B cell (primary cell): ENCODE data around the gene DHX36. TPM values are rescaled to one million over a fixed set of nuclear protein-coding genes. Genes with fewer than 3 reads are reported as not detected.

Experiments used
- ATAC-seq: fragments of 200-7000 bp; cut with Tn5 transposase; one replicate; pipeline ENCODE4 v1.10.0; 2021; ENCODE audit warnings: low read depth, mild to moderate bottlenecking, moderate number of reproducible peaks, moderate library complexity
- CTCF ChIA-PET: fragments of 350-600 bp; sonication (Branson Sonifier 250); formaldehyde crosslinking; loops from one replicate; lab custom pipeline; 2021; ENCODE audit warnings: antibody characterized with exemption, inconsistent platforms; lab: Charles Lee
- POLR2A ChIA-PET: fragments of 350-600 bp; sonication (Branson Sonifier 250); formaldehyde crosslinking; loops from one replicate; lab custom pipeline; 2021; ENCODE audit warnings: antibody characterized with exemption; lab: Charles Lee
- DNase-seq: peaks from one replicate; pipeline ENCODE4 v3.0.0; 2013
- H2AFZ ChIP-seq: 2 replicates; pipeline ENCODE4 v1.6.1; 2012; ENCODE audit warnings: mild to moderate bottlenecking, low read depth, low read length; ENCODE audit not compliant: insufficient read depth, poor library complexity, severe bottlenecking
- H3K27ac ChIP-seq, 2 donors: 1 replicate in 1 of 2; 2 replicates in 1 of 2; pipeline ENCODE4 v1.5.1; 2012 to 2013; ENCODE audit warnings: low read length in 2 of 2, mild to moderate bottlenecking in 2 of 2, moderate library complexity in 1 of 2
- H3K27me3 ChIP-seq, 4 experiments: fragments of 200-600 bp in 1 of 4; sonication (generic) in 1 of 4; replicated peaks in 1 of 4; 1 replicate in 2 of 4; 2 replicates in 2 of 4; pipeline versions ENCODE4 v1.6.1 to v1.7.0; 2013 to 2016; ENCODE audit warnings: low read length in 3 of 4, mild to moderate bottlenecking in 2 of 4, mixed read lengths in 1 of 4, moderate library complexity in 1 of 4; ENCODE audit not compliant: insufficient read depth in 4 of 4, control insufficient read depth in 3 of 4; ENCODE audit errors: control extremely low read depth in 1 of 4
- H3K36me3 ChIP-seq, 2 experiments: replicated peaks in 1 of 2; 1 replicate in 1 of 2; 2 replicates in 1 of 2; pipeline versions ENCODE4 v1.6.1 to v1.7.1; 2013; ENCODE audit warnings: low read length in 1 of 2; ENCODE audit not compliant: insufficient read depth in 2 of 2, control insufficient read depth in 1 of 2; ENCODE audit errors: control extremely low read depth in 1 of 2, extremely low read depth in 1 of 2
- H3K4me1 ChIP-seq, 2 donors: fragments of 200-600 bp in 1 of 2; sonication (generic) in 1 of 2; 1 replicate in 1 of 2; 2 replicates in 1 of 2; pipeline versions ENCODE4 v1.5.1 to v1.6.1; 2013 to 2017; ENCODE audit warnings: low read length in 2 of 2; ENCODE audit not compliant: control insufficient read depth in 2 of 2, insufficient read depth in 2 of 2
- H3K4me2 ChIP-seq: replicated peaks from 2 replicates; pipeline ENCODE3; 2012; ENCODE audit warnings: mild to moderate bottlenecking, low read depth, low read length; ENCODE audit not compliant: poor library complexity, severe bottlenecking
- H3K4me3 ChIP-seq, 5 experiments: fragments of 200-600 bp in 1 of 5; sonication (generic) in 1 of 5; 1 replicate in 3 of 5; 2 replicates in 2 of 5; pipeline versions ENCODE4 v1.5.1 to v1.7.0; 2011 to 2016; ENCODE audit warnings: low read length in 4 of 5, mild to moderate bottlenecking in 4 of 5, low read depth in 2 of 5, control low read depth in 1 of 5, moderate library complexity in 1 of 5; ENCODE audit not compliant: insufficient read depth in 1 of 5; ENCODE audit errors: control extremely low read depth in 1 of 5, extremely low read depth in 1 of 5
- H3K79me2 ChIP-seq: fragments of 200-600 bp; sonication (generic); one replicate; pipeline ENCODE4 v1.6.0; 2016; ENCODE audit warnings: low read length; ENCODE audit not compliant: control insufficient read depth, insufficient read depth
- H3K9ac ChIP-seq: fragments of 200-600 bp; sonication (generic); 2 replicates; pipeline ENCODE4 v1.6.1; 2017; ENCODE audit warnings: mild to moderate bottlenecking, low read length, moderate library complexity
- H3K9me3 ChIP-seq, 3 donors: one replicate each; pipeline versions ENCODE4 v1.6.1 to v1.7.1; 2013; ENCODE audit warnings: low read length in 2 of 3; ENCODE audit not compliant: control insufficient read depth in 2 of 3, insufficient read depth in 1 of 3; ENCODE audit errors: control extremely low read depth in 1 of 3
- H4K20me1 ChIP-seq: 2 replicates; pipeline ENCODE4 v1.6.0; 2012; ENCODE audit warnings: mild to moderate bottlenecking, low read length; ENCODE audit not compliant: insufficient read depth, control insufficient read depth, poor library complexity, severe bottlenecking
- H3K27ac Mint-ChIP-seq: one replicate; pipeline ENCODE4 v1.8.0; 2021; ENCODE audit warnings: mixed read lengths
- H3K27me3 Mint-ChIP-seq: one replicate; pipeline ENCODE4 v1.8.0; 2021; ENCODE audit warnings: mixed read lengths
- H3K4me1 Mint-ChIP-seq: one replicate; pipeline ENCODE4 v1.8.0; 2021; ENCODE audit warnings: mixed read lengths
- H3K4me3 Mint-ChIP-seq: one replicate; pipeline ENCODE4 v1.8.0; 2021; ENCODE audit warnings: mixed read lengths
- H3K9me3 Mint-ChIP-seq: one replicate; pipeline ENCODE4 v1.8.0; 2022; ENCODE audit warnings: mixed read lengths; ENCODE audit not compliant: insufficient read depth
- EZH2 ChIP-seq: IDR thresholded peaks from 2 replicates; pipeline ENCODE4 v1.6.1; 2012; ENCODE audit warnings: borderline replicate concordance, low read depth, mild to moderate bottlenecking, moderate library complexity, low read length; ENCODE audit not compliant: insufficient read depth, poor library complexity, severe bottlenecking
- WGBS: methylation state at CpG from one replicate; pipeline ENCODE4 v1.1.5; 2013; ENCODE audit warnings: missing lambda C conversion rate; ENCODE audit not compliant: insufficient coverage; 5-methylcytosine and 5-hydroxymethylcytosine counted together
- intact Hi-C: fragments of 100-400 bp; cut with micrococcal nuclease; formaldehyde crosslinking; loops from one replicate; pipeline ENCODE4 v1.10.0; 2022
- polyA plus RNA-seq: library from polyadenylated mRNA; depleted of rRNA; stranded (reverse); fragments of >200 nt; gene quantifications from 2 replicates; pipeline ENCODE4 v1.2.3, GENCODE V29; 2012
- small RNA-seq: library from RNA; depleted of rRNA; stranded (forward); fragments of <200 nt; gene quantifications from one replicate; pipeline ENCODE3, GENCODE V24; 2012; ENCODE audit warnings: low replicate concordance, low read depth; ENCODE audit not compliant: insufficient read length
- total RNA-seq, 2 donors: library from RNA; stranded (reverse); fragments of 120-200 nt in 1 of 2; gene quantifications; 1 replicate in 1 of 2; 2 replicates in 1 of 2; pipeline versions ENCODE4 v1.2.3 to v1.2.4, GENCODE V29; 2013 to 2022
- TF ChIP-seq, protein P1 (sequence below): fragments of 200-600 bp; IDR thresholded peaks from one replicate; pipeline ENCODE4 v1.8.0; 2022; ENCODE audit warnings: antibody characterized with exemption, mild to moderate bottlenecking

The DHX36 gene
- total and polyA plus RNA-seq, 2 donors (not counting 1 experiment from before 2014, with no cell fraction given), result 33.4 to 113 TPM

DNA sequence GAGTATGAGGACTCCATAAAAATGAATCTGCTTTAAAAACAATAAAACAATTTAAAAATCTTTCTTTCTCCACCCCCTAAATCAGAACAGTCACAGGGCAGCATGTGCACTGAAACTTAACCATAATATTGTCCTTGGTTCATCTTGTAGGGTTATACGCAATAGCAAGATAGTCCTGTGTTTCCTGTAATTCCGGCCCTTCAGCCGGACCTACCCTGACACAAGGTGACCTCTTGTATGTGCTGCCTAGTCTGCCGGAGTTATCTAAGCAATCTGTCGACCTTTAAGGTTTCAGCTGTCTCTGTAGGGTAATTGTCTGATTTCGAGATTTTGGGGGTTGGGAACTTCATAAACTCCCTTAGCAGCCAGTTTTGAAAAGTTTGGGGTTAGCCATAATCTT, 99.9 kb downstream of the DHX36 start:
- CTCF ChIA-PET, result interaction anchor here (0.7 kb wide), 1 partner anchor 18 kb away, joined by 3 read pairs; no protein-coding TSS in a partner anchor
- no peak overlapping the region for H3K9ac ChIP-seq
- no peaks in the 10 kb centered on the region for H3K27me3 Mint-ChIP-seq
- H3K4me3 ChIP-seq, result no peak overlapping the region
- no peak for DNase-seq
- 92% methylated on average over 4 of the region's 6 CpGs for WGBS
- TF ChIP-seq, protein P1, sequence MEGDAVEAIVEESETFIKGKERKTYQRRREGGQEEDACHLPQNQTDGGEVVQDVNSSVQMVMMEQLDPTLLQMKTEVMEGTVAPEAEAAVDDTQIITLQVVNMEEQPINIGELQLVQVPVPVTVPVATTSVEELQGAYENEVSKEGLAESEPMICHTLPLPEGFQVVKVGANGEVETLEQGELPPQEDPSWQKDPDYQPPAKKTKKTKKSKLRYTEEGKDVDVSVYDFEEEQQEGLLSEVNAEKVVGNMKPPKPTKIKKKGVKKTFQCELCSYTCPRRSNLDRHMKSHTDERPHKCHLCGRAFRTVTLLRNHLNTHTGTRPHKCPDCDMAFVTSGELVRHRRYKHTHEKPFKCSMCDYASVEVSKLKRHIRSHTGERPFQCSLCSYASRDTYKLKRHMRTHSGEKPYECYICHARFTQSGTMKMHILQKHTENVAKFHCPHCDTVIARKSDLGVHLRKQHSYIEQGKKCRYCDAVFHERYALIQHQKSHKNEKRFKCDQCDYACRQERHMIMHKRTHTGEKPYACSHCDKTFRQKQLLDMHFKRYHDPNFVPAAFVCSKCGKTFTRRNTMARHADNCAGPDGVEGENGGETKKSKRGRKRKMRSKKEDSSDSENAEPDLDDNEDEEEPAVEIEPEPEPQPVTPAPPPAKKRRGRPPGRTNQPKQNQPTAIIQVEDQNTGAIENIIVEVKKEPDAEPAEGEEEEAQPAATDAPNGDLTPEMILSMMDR, result no peak
- no peak for TF ChIP-seq EZH2
- no peak overlapping the region for H3K27ac Mint-ChIP-seq
- no peaks in the 10 kb centered on the region for H3K79me2 ChIP-seq
- H3K36me3 ChIP-seq, result no peaks in the 10 kb centered on the region
- H4K20me1 ChIP-seq, result no peaks in the 10 kb centered on the region
- no peaks in the 10 kb centered on the region for H3K9me3 Mint-ChIP-seq
- ATAC-seq, result no peak
- H2AFZ ChIP-seq, result no peak overlapping the region
- no peaks in the 10 kb centered on the region for H3K4me1 ChIP-seq
- no peak overlapping the region for H3K4me3 Mint-ChIP-seq
- no peak overlapping the region for H3K27ac ChIP-seq
- H3K27me3 ChIP-seq, result no peaks in the 10 kb centered on the region
- H3K4me1 Mint-ChIP-seq, result no peaks in the 10 kb centered on the region
- H3K4me2 ChIP-seq, result no peak overlapping the region
- POLR2A ChIA-PET, result no interaction called here
- H3K9me3 ChIP-seq, result no peaks in the 10 kb centered on the region
- intact Hi-C loops, result no loop called here

DNA sequence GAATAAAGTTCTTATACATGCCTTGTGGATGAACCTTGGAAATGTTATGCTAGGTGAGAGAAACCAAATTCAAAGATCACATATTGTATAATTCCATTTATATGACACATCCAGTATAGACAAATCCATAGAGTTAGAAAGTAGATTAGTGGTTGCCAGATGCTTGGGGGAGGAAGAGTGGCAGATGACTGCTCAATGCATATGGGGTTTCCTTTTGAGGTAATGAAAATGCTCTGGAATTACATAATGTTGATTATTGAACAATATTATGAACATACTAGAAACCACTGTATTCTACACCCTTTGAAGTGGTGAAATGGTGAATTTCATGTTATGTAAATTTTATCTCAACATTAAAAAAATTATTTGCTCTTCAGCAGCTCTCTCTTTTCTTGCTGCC, 100.8 kb downstream of the DHX36 start:
- H3K36me3 ChIP-seq, result no peaks in the 10 kb centered on the region
- TF ChIP-seq, protein P1, result no peak
- no peak for TF ChIP-seq EZH2
- H2AFZ ChIP-seq, result no peak overlapping the region
- H3K27me3 ChIP-seq, result no peaks in the 10 kb centered on the region
- Mint-ChIP-seq H3K27ac (no peak overlapping the region), H3K4me3 (no peak overlapping the region), H3K9me3 (no peaks in the 10 kb centered on the region), H3K27me3 (no peaks in the 10 kb centered on the region), H3K4me1 (no peaks in the 10 kb centered on the region)
- intact Hi-C loops, result no loop called here
- H3K79me2 ChIP-seq, result no peaks in the 10 kb centered on the region
- H3K9ac ChIP-seq, result no peak overlapping the region
- no peaks in the 10 kb centered on the region for H4K20me1 ChIP-seq
- no peak overlapping the region for H3K4me2 ChIP-seq
- DNase-seq (no peak), ATAC-seq (no peak)
- ChIA-PET CTCF (no interaction called here), POLR2A (no interaction called here)
- no peak overlapping the region for H3K27ac ChIP-seq
- no peak overlapping the region for H3K4me3 ChIP-seq
- no peaks in the 10 kb centered on the region for H3K4me1 ChIP-seq
- H3K9me3 ChIP-seq, result no peaks in the 10 kb centered on the region

Small RNA genes within 50 kb of the gene (small RNA-seq; reads per million reads assigned to genes)
- not detected for gene RF01210

Other genes starting within 250 kb of the DHX36 start
- not detected in 2 replicates for gene ARHGEF26, start 203.1 kb downstream of the DHX36 start, total RNA-seq
- not detected in 2 replicates for gene ARHGEF26, start 203.1 kb downstream of the DHX36 start, polyA plus RNA-seq
- not detected in 2 replicates for gene GPR149, start 105.7 kb upstream of the DHX36 start, total RNA-seq
- gene GPR149, start 105.7 kb upstream of the DHX36 start, polyA plus RNA-seq, result not detected in 2 replicates